ENCODE measurements around the gene AP1G1. TPM values are rescaled to one million over a fixed set of nuclear protein-coding genes. Genes with fewer than 3 reads are reported as not detected.
A peak's percentile ranks its signal among the peaks of the same experiment; 100 is the strongest.

The AP1G1 gene
- total and polyA plus RNA-seq, 12 donors, result 22.8 to 132 (median 82.8) TPM

DNA sequence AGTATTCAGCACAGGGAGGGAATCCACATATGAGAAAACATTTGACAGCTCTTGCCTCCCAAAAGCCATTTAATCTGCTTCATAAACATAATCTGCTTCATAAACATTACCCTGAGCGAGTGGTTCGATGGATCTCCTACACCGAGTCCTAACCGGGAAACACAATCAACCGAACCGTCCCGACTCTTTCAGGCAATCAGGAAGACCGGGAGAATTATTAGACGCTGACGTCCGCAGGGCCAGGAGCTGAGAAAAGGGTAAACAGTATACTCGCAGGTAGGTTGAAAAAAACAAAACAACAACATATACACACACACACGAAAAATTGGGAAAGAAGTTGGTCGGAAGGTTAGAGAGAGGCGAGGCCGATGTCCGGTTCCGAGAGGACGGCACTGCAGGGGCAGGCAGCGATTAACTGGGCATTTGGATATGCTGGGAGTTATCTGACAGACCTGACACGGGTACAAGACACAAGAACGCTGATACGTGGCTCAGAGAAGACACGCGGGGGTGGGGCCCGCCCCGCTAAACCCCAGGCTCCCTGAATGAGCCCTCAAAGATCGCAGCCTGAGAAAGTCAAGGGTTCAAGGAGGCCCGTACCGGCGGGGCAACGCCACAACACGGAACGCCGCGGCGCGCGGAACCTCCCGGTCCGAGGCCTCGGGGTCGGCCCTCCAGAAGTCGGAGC is 585 bp downstream of the AP1G1 start:
- DNase-seq, result peak; percentile 48 to 71 (median 61)
- 0 to 1% (median 0%) methylated on average over 24 to 44 of the region's 44 CpGs for WGBS, 4 donors
- peaks cover 0 to 5% of the 10 kb centered on the region in 2 donors for H3K36me3 ChIP-seq (replicated peaks in 1 of 2)
- no peak for TF ChIP-seq POLR2A (IDR thresholded peaks at IDR 0.05)
- TF ChIP-seq CTCF (IDR thresholded peaks at IDR 0.05), result no peak
- no peaks in the 10 kb centered on the region for H3K27me3 ChIP-seq
- H3K4me3 ChIP-seq, result peak overlapping the region; percentile 44 to 98 (median 65)
- no peaks in the 10 kb centered on the region for H3K9me3 ChIP-seq (replicated peaks in 1 of 3)
- intact Hi-C loops (cut with DNase I), result no loop called here
- peaks cover 27 to 42% of the 10 kb centered on the region in 2 donors for H3K4me1 ChIP-seq (replicated peaks in 1 of 2)
- peak overlapping the region; percentile 97 to 99 (median 98) for H3K27ac ChIP-seq

- WGBS, 4 donors, result 67 to 77% (median 74%) methylated on average over 1 of the region's 1 CpG
- Histone ChIP-seq H3K4me1 (replicated peaks in 1 of 2) (peaks cover 22 to 46% of the 10 kb centered on the region in 2 donors), H3K4me3 (no peak overlapping the region), H3K9me3 (replicated peaks in 1 of 3) (no peaks in the 10 kb centered on the region), H3K27ac (no peak overlapping the region), H3K27me3 (no peaks in the 10 kb centered on the region), H3K36me3 (replicated peaks in 1 of 2) (peaks cover 0 to 17% of the 10 kb centered on the region in 2 donors)
- no peak for DNase-seq
- TF ChIP-seq POLR2A (IDR thresholded peaks at IDR 0.05) (no peak), CTCF (IDR thresholded peaks at IDR 0.05) (no peak)
- intact Hi-C loops (cut with DNase I), result no loop called here
Measured at GRCh38 chr16:71803305-71803690, 5.3 kb downstream of the AP1G1 start.

GRCh38 chr16:71796501-71797097 is 12.0 kb downstream of the AP1G1 start:
- Histone ChIP-seq H3K36me3 (replicated peaks in 1 of 2) (peaks cover 0 to 13% of the 10 kb centered on the region in 2 donors), H3K27ac (no peak overlapping the region), H3K27me3 (no peaks in the 10 kb centered on the region), H3K9me3 (replicated peaks in 1 of 3) (no peaks in the 10 kb centered on the region), H3K4me1 (replicated peaks in 1 of 2) (peaks cover 16 to 19% of the 10 kb centered on the region in 2 donors), H3K4me3 (no peak overlapping the region)
- WGBS, 4 donors, result 90 to 97% (median 94%) methylated on average over 2 of the region's 2 CpGs
- DNase-seq, result no peak
- TF ChIP-seq POLR2A (IDR thresholded peaks at IDR 0.05) (no peak), CTCF (IDR thresholded peaks at IDR 0.05) (no peak)
- intact Hi-C loops (cut with DNase I), result no loop called here

DNA sequence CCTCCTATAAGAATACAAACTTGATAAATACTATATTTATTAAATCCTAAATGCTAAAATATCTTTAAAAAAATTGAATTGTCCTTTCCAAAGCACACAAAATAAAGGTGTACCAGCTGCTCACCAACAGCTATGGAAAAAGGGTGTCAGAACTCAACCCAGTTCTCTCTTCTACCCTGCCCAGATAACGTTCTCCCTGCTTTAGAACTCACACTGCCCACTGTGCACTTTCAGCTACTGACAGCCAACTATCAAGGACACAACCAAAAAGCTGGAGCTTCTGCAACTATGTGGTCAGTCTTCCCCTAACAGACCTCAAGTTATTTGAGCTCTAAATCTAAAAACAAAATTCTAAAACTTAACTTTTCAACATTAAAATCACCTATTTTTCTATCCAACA is 13.7 kb downstream of the AP1G1 start:
- peaks cover 20 to 24% of the 10 kb centered on the region in 2 donors for H3K4me1 ChIP-seq (replicated peaks in 1 of 2)
- no peak overlapping the region for H3K4me3 ChIP-seq
- DNase-seq, result peak in 3 of 7 donors; percentile 28 to 34 (median 33)
- TF ChIP-seq CTCF (IDR thresholded peaks at IDR 0.05) (no peak), POLR2A (IDR thresholded peaks at IDR 0.05) (no peak)
- 20 to 38% (median 23%) methylated on average over 1 of the region's 1 CpG for WGBS, 4 donors
- H3K36me3 ChIP-seq (replicated peaks in 1 of 2), result peaks cover 0 to 9% of the 10 kb centered on the region in 2 donors
- H3K9me3 ChIP-seq (replicated peaks in 1 of 3), result no peaks in the 10 kb centered on the region
- H3K27me3 ChIP-seq, result no peaks in the 10 kb centered on the region
- intact Hi-C loops (cut with DNase I), result no loop called here
- peak overlapping the region in 1 of 5 donors; percentile 35 for H3K27ac ChIP-seq
